ENCODE data around the gene GAB1. TPM values are rescaled to one million over a fixed set of nuclear protein-coding genes. Genes with fewer than 3 reads are reported as not detected.

The GAB1 gene
- total and polyA plus RNA-seq, 2 of the 8 experiments (the other 6 are each of a cell fraction or from before 2014, with no cell fraction given) = 6.8 to 21.3 TPM

DNA sequence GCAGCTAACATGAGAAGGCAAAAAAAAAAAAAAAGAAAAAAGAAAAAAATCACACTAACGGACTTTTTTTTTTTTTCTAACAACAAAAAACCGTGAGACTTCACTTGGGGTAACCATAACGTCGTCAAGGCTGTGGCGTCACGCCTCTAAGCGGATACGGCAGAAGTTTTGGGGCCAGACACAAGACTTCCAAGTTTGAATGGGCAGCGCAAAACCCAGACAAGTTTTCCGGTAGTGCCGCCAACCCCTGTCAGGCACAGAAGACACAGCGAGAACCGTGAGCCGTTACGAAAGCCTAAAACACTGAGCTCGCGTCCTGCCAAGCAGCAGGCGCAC, 176.3 kb downstream of the GAB1 start (continued):
- TF ChIP-seq RFX5 (IDR thresholded peaks at IDR 0.05; ENCODE audit: borderline replicate concordance, low read depth, low read length) (no peak), MAX (IDR thresholded peaks at IDR 0.05) (no peak), EZH2 (IDR thresholded peaks at IDR 0.05; ENCODE audit: low read depth, low read length, severe bottlenecking) (no peak), MAFK (IDR thresholded peaks at IDR 0.05; ENCODE audit: low read depth, low read length) (no peak), SIN3A (conservative IDR thresholded peaks at IDR 0.05 in 1 of 2, IDR thresholded peaks at IDR 0.05 in 1 of 2; ENCODE audit: low read depth in 1 of 2, low read length in 2 of 2) (peak; percentile 57 to 58; a peak in 2 of 4 replicates), TBP (IDR thresholded peaks at IDR 0.05; ENCODE audit: low read depth, low read length) (no peak), HDAC2 (IDR thresholded peaks at IDR 0.05; ENCODE audit: borderline replicate concordance in 1 of 2, low read depth in 2 of 2, low read length in 2 of 2) (0 out of 4 replicates have a peak, but pooled peaks of 1 of the 2 experiments have one; percentile 21)
